ENCODE measurements around the gene MUC16.
"Not testable (repeated sequence)": the region's sequence is repeated elsewhere in the genome, so short reads cannot be mapped to it uniquely, and the experiment has no call there.

MUC16 gene

GRCh38 chr19:9009935-9010651, at the start of gene MUC16:
Gene MUC16, minus strand, starts transcription at chr19:9010409.
- no peak for DNase-seq (ENCODE audit: low spot score)

DNA sequence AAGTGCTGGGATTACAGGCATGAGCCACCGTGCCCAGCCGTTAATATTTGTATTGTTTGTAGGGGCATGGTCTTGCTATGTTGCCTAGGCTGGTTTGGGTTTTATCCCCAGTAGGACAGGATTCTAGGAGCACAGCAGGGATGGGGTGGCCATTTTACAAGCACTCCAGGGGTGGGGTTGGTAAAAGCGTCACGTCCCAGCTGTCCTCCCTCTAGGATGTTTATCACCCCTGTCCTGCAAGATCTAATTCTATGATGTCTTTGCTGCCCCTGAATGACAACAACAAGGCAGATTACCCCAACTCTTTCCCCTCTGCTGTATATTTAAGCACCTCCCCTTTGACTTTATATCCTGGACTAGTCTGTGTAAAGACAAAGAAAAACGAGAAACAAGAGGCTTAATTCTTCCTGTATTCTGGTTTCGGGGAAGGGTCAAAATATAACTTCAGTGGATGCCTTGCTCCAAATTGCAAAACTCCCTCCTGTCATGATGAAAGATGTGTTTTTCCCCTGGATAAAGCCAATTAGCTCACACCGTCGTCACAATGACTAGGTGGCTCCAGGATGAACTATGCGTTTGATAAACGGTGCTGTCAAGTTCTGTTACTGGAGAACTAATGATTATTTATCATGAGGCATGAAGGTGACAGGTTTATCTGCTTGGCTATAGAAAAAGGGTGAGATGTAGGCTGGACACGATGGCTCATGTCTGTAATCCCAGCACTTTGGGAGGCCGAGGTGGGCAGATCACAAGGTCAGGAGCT, 48.9 kb upstream of the MUC16 start:
- DNase-seq (ENCODE audit: low spot score): no peak

- no peak for DNase-seq (ENCODE audit: low spot score)
Measured at GRCh38 chr19:9057505-9058258, 47.5 kb upstream of the MUC16 start.

DNA sequence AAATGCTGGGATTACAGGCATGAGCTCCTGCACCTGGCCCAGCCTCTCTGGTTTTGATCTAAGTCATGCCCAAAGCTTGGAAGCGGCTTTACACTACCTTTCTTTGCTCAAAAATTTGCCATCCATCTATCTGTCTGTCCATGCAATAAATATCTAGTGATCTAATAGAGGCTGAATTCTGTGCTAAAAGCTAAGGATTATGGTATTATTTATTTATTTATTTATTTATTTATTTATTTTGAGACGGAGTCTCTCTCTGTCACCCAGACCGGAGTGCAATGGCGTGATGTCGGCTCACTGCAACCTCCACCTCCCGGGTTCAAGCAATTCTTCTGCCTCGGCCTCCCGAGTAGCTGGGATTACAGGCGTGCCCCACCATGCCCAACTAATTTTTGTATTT, 45.9 kb upstream of the MUC16 start:
- not testable (repeated sequence) for DNase-seq (ENCODE audit: low spot score)

GRCh38 chr19:9054765-9055164, 44.6 kb upstream of the MUC16 start:
- no peak for DNase-seq (ENCODE audit: low spot score)

GRCh38 chr19:9054207-9054606, 44.0 kb upstream of the MUC16 start:
- DNase-seq (ENCODE audit: low spot score): no peak

GRCh38 chr19:9053674-9054073, 43.5 kb upstream of the MUC16 start:
- not testable (repeated sequence) for DNase-seq (ENCODE audit: low spot score)

DNA sequence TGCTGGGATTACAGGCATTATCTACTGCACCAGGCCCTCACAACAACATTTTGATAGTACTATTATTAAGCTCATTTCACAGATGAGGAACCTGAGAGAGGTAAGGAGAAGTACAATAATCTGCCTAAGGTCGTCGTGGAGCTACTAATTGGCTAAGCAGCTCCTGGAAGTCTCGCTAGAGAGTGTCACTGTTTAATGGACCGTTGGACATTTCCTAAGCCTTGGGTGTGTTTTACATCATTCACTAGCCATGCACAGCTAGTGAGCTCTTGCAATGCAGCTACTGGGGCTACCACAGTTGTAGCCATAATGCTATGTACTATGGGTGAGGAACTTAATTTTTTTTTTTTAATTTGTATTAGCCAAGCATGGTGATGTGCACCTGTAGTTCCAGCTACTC, 42.7 kb upstream of the MUC16 start:
- DNase-seq (ENCODE audit: low spot score): no peak

DNA sequence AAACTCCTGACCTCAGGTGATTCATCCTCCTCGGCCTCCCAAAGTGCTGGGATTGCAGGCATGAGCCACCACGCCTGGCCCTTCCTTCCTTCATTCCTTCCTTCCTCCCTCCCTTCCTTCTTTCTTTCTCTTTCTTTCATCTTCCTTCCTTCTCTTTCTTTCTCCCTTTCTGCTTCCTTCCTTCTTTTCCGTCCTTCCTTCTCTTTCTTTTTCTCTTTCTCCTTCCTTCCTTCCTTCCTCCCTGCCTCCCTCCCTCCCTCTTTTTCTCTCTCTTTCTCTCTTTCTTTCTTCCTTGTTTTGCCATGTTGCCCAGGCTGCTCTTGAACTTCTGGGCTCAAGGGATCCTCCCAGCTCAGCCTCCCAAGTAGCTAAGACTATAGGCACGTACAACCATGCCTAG, 36.5 kb upstream of the MUC16 start:
- DNase-seq (ENCODE audit: low spot score): no peak

DNA sequence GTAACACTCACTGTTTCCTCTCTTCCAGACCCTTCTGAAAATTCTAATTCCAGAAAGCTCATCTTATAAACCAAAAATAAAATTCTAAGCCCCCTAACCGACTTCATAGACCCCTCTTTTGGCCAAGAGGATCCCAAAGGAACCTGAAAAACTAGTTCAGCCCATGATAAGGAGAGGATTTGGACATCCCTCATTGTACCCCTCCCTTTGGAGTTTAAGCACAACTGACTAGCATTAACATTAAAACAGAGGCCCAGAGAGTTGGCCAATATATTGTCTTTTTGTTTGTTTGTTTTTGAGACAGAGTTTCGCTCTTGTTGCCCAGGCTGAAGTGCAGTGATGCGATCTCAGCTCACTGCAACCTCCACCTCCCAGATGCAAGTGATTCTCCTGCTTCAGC, 34.2 kb upstream of the MUC16 start:
- no peak for DNase-seq (ENCODE audit: low spot score)

DNA sequence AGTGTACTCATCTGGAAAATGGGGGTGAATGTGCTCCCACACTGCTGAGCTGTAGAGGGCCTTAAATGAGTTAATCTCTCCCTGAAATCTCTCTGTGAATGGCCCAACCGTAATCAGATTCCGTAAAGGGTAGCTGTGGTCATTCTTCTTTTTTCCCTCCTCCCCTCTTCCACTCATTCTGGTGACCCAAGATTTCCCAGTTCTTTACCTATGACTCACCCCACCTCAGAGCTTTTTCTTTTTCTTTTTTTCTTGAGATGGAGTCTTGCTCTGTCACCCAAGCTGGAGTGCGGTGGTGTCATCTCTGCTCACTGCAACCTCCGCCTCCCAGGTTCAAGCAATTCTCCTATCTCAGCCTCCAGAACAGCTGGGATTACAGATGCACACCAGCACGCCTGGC, 33.3 kb upstream of the MUC16 start:
- no peak for DNase-seq (ENCODE audit: low spot score)

- no peak for DNase-seq (ENCODE audit: low spot score)
Measured at GRCh38 chr19:9041023-9041422, 30.8 kb upstream of the MUC16 start.

- DNase-seq (ENCODE audit: low spot score): no peak
Measured at GRCh38 chr19:9040131-9040530, 29.9 kb upstream of the MUC16 start.

DNA sequence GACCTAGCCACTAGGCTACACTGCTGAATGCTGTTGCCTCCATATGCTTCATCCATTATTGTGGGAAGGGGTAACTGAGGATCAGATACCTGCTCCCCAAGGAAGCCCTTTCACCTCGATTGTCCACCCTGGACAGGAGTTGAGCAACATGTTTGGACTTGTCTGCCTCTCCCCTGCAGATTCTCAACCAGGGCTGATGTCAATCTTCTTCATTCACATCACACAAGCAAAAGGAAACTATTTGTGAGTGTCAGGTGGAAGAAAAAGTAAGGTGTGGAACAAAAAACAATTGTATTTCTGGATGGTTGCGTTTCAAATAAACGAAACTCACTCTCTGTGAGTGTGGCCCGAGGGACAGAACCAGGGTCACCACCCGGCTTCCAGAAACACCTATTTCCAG, 29.5 kb upstream of the MUC16 start:
- no peak for DNase-seq (ENCODE audit: low spot score)

DNA sequence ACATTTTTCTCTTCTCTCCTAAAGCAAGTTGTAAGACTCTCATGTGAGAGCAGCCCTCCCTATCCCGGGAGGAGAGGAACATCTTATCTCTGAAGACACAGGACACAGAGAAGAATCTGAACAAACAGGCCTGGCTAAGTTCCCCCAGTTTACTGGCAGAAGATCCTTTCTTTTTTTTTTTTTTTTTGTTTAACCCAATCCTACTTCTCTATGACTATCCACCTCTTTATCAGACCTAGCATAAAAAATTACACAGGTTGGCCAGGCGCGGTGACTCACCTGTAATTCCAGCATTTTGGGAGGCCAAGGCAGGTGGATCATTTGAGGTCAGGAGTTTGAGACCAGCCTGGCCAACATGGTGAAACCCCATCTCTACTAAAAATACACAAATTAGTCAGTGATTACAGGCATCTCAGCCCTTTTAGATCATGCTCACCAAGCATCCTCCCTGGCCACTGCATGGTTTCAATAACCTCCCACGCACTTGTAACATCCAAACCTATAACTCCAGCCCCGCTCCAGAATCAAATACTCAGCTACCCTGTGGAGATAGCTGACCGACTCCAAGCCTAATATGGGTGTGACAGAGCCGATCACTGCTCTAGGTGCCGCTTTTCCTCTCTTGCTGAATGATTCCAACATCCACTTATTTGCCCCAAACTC, 27.3 kb upstream of the MUC16 start:
- no peak for DNase-seq (ENCODE audit: low spot score)

GRCh38 chr19:9032136-9032631, 22.0 kb upstream of the MUC16 start:
- DNase-seq (ENCODE audit: low spot score): no peak

GRCh38 chr19:9018163-9018875, 8.1 kb upstream of the MUC16 start:
- DNase-seq (ENCODE audit: low spot score): no peak

- no peak for DNase-seq (ENCODE audit: low spot score)
Measured at GRCh38 chr19:9014803-9015202, 4.6 kb upstream of the MUC16 start.

DNA sequence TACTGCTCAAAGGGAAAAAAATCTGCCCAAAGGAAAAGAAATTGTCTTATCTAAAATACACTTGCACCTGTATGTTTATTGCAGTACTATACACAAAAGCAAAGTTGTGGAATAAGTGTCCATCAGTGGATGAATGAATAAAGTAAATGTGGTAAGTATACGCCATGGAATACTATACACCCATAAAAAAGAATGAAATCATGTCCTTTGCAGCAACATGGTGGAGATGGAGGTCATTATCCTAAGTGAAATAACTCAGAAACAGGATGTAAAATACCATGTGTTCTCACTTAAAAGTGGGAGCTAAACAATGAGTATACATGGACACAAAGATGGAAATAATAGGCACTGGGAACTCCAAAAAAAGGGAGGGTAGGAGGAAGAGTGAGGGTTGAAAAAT, 3.8 kb upstream of the MUC16 start:
- DNase-seq (ENCODE audit: low spot score): no peak

GRCh38 chr19:9011875-9012274, 1.7 kb upstream of the MUC16 start:
- DNase-seq (ENCODE audit: low spot score): no peak

- DNase-seq (ENCODE audit: low spot score): no peak
Measured at GRCh38 chr19:9010693-9011092, 484 bp upstream of the MUC16 start.

GRCh38 chr19:9009431-9009830, 778 bp downstream of the MUC16 start:
- DNase-seq (ENCODE audit: low spot score): no peak

Data from NAMALWA (cell line).